HepG2 (cell line): ENCODE data around the gene ICE2.
"Not testable (repeated sequence)": the region's sequence is repeated elsewhere in the genome, so short reads cannot be mapped to it uniquely, and the experiment has no call there.

Experiments
- CTCF ChIP-seq: sonication (generic); formaldehyde crosslinking; IDR thresholded peaks from 2 replicates; pipeline ENCODE4 v1.5.0; 2020; ENCODE audit warnings: mild to moderate bottlenecking, missing genetic modification reagents, moderate library complexity
- FIP1L1 ChIP-seq: fragments of 200-400 bp; formaldehyde crosslinking; IDR thresholded peaks from 2 replicates; pipeline ENCODE4 v1.6.1; 2018; ENCODE audit warnings: low read depth, mild to moderate bottlenecking, low read length, moderate library complexity, borderline replicate concordance; ENCODE audit not compliant: insufficient read depth
- KDM2A ChIP-seq: sonication (generic); formaldehyde crosslinking; IDR thresholded peaks from 2 replicates; pipeline ENCODE4 v1.4.0; 2020; ENCODE audit warnings: low read depth, missing genetic modification reagents, borderline replicate concordance
- LCORL ChIP-seq, 2 experiments: fragments of 450-650 bp in 1 of 2; sonication (generic) in 1 of 2; formaldehyde crosslinking in 1 of 2; IDR thresholded peaks; 2 replicates each; pipeline versions ENCODE4 v1.5.0 to v1.6.1; 2017 to 2020; ENCODE audit warnings: antibody characterized with exemption in 1 of 2, missing genetic modification reagents in 1 of 2
- NAIF1 ChIP-seq: sonication (generic); formaldehyde crosslinking; IDR thresholded peaks from 2 replicates; pipeline ENCODE4 v1.5.0; 2020; ENCODE audit warnings: mild to moderate bottlenecking, missing genetic modification reagents, borderline replicate concordance
- POLR2A ChIP-seq, 2 experiments: IDR thresholded peaks; 2 replicates each; pipeline ENCODE4 v1.6.1; 2011; ENCODE audit warnings: low read depth in 2 of 2, low read length in 2 of 2, mild to moderate bottlenecking in 1 of 2, moderate library complexity in 1 of 2; ENCODE audit not compliant: insufficient read depth in 1 of 2
- SPEN ChIP-seq: sonication (generic); formaldehyde crosslinking; IDR thresholded peaks from 2 replicates; pipeline ENCODE4 v1.5.1; 2020; ENCODE audit warnings: low read depth, mild to moderate bottlenecking, missing genetic modification reagents
- ZKSCAN1 ChIP-seq: fragments of 150-350 bp; IDR thresholded peaks from 2 replicates; pipeline ENCODE4 v1.6.1; 2014; ENCODE audit warnings: low read length
- ZNF672 ChIP-seq: sonication (generic); formaldehyde crosslinking; IDR thresholded peaks from 2 replicates; pipeline ENCODE4 v1.8.1; 2022; ENCODE audit warnings: missing genetic modification reagents
- ZNF761 ChIP-seq: sonication (generic); formaldehyde crosslinking; conservative IDR thresholded peaks from 2 replicates; pipeline ENCODE4 v1.4.0; 2020; ENCODE audit warnings: mild to moderate bottlenecking, missing genetic modification reagents
- TF ChIP-seq, protein P1 (sequence below): sonication (generic); formaldehyde crosslinking; IDR thresholded peaks from 2 replicates; pipeline ENCODE4 v1.4.0; 2020; ENCODE audit warnings: missing genetic modification reagents, borderline replicate concordance

GRCh38 chr15:60410350-60410749 is 68.6 kb downstream of the ICE2 start:
- TF ChIP-seq LCORL (IDR thresholded peaks at IDR 0.05); LCORL (CRISPR knock-in tag; IDR thresholded peaks at IDR 0.05); POLR2A (IDR thresholded peaks at IDR 0.05; ENCODE audit: insufficient read depth in 1 of 2, low read depth in 2 of 2, low read length in 2 of 2); ZNF672 (CRISPR knock-in tag); SPEN; CTCF (CRISPR knock-in tag); KDM2A; FIP1L1; ZNF761 (CRISPR knock-in tag); NAIF1 (CRISPR knock-in tag); ZKSCAN1: not testable (repeated sequence)
- TF ChIP-seq, protein P1, sequence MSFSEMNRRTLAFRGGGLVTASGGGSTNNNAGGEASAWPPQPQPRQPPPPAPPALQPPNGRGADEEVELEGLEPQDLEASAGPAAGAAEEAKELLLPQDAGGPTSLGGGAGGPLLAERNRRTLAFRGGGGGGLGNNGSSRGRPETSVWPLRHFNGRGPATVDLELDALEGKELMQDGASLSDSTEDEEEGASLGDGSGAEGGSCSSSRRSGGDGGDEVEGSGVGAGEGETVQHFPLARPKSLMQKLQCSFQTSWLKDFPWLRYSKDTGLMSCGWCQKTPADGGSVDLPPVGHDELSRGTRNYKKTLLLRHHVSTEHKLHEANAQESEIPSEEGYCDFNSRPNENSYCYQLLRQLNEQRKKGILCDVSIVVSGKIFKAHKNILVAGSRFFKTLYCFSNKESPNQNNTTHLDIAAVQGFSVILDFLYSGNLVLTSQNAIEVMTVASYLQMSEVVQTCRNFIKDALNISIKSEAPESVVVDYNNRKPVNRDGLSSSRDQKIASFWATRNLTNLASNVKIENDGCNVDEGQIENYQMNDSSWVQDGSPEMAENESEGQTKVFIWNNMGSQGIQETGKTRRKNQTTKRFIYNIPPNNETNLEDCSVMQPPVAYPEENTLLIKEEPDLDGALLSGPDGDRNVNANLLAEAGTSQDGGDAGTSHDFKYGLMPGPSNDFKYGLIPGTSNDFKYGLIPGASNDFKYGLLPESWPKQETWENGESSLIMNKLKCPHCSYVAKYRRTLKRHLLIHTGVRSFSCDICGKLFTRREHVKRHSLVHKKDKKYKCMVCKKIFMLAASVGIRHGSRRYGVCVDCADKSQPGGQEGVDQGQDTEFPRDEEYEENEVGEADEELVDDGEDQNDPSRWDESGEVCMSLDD (CRISPR knock-in tag): not testable (repeated sequence)
